Hepatocyte (in vitro differentiated cells): ENCODE data around the gene MRTFA. TPM values are rescaled to one million over a fixed set of nuclear protein-coding genes. Genes with fewer than 3 reads are reported as not detected.

Experiments used
- DNase-seq: peaks from one replicate; pipeline ENCODE4 v3.0.0-alpha.2; 2016; ENCODE audit warnings: low spot score
- H2AFZ ChIP-seq: fragments of 200-600 bp; sonication (generic); 2 replicates; pipeline ENCODE4 v1.6.0; 2016; ENCODE audit warnings: antibody characterized with exemption, mild to moderate bottlenecking
- H3K27ac ChIP-seq: fragments of 200-600 bp; sonication (generic); 2 replicates; pipeline ENCODE4 v1.5.1; 2016; ENCODE audit warnings: mild to moderate bottlenecking
- H3K27me3 ChIP-seq: fragments of 200-600 bp; sonication (generic); 2 replicates; pipeline ENCODE4 v1.6.1; 2016
- H3K36me3 ChIP-seq: fragments of 200-600 bp; sonication (generic); replicated peaks from 2 replicates; pipeline ENCODE4 v1.5.1; 2016; ENCODE audit warnings: low read depth; ENCODE audit not compliant: insufficient read depth
- H3K4me1 ChIP-seq: fragments of 200-600 bp; sonication (generic); 2 replicates; pipeline ENCODE4 v1.5.1; 2016; ENCODE audit warnings: mild to moderate bottlenecking, moderate library complexity; ENCODE audit not compliant: insufficient read depth
- H3K4me2 ChIP-seq: fragments of 200-600 bp; sonication (generic); 2 replicates; pipeline ENCODE4 v1.6.0; 2016
- H3K4me3 ChIP-seq: fragments of 200-600 bp; sonication (generic); 2 replicates; pipeline ENCODE4 v1.5.1; 2016; ENCODE audit warnings: mild to moderate bottlenecking
- H3K79me2 ChIP-seq: fragments of 200-600 bp; sonication (generic); 2 replicates; pipeline ENCODE4 v1.6.0; 2017; ENCODE audit warnings: mild to moderate bottlenecking
- H3K9me2 ChIP-seq: fragments of 200-600 bp; sonication (generic); replicated peaks from 2 replicates; pipeline ENCODE4 v1.6.0; 2017; ENCODE audit warnings: mild to moderate bottlenecking; ENCODE audit not compliant: insufficient read depth
- H3K9me3 ChIP-seq: fragments of 200-600 bp; sonication (generic); 2 replicates; pipeline ENCODE4 v1.5.1; 2016; ENCODE audit warnings: low read depth, mild to moderate bottlenecking
- H4K20me1 ChIP-seq: fragments of 200-600 bp; sonication (generic); 2 replicates; pipeline ENCODE4 v1.6.0; 2016; ENCODE audit warnings: mild to moderate bottlenecking; ENCODE audit not compliant: insufficient read depth, poor library complexity, severe bottlenecking
- EZH2 ChIP-seq: fragments of 200-600 bp; sonication (generic); IDR thresholded peaks from 2 replicates; pipeline ENCODE4 v1.6.1; 2016; ENCODE audit warnings: antibody characterized with exemption, mild to moderate bottlenecking, borderline replicate concordance
- EZH2phosphoT487 ChIP-seq: fragments of 200-600 bp; sonication (generic); IDR thresholded peaks from one replicate; pipeline ENCODE4 v1.6.1; 2018; ENCODE audit warnings: antibody characterized with exemption, mild to moderate bottlenecking, low read depth, moderate library complexity; ENCODE audit not compliant: unreplicated experiment, severe bottlenecking
- WGBS: methylation state at CpG from one replicate; pipeline ENCODE4 v1.1.6; 2016; ENCODE audit warnings: low lambda C conversion rate; ENCODE audit errors: missing lambda C conversion rate; 5-methylcytosine and 5-hydroxymethylcytosine counted together
- polyA plus RNA-seq: library from polyadenylated mRNA; unstranded; fragments of >200 nt; fragmentation: Nextera tagmentation; extraction: Ambion mirVana; gene quantifications from 2 replicates; pipeline ENCODE4 v1.2.1, GENCODE V29; 2016
- total RNA-seq: library from RNA; depleted of rRNA; stranded (reverse); fragments of >200 nt; gene quantifications from 2 replicates; pipeline ENCODE4 v1.2.3, GENCODE V29; 2014
- TF ChIP-seq, protein P1 (sequence below): fragments of 200-600 bp; sonication (generic); IDR thresholded peaks from 2 replicates; pipeline ENCODE4 v1.5.1; 2016; ENCODE audit warnings: antibody characterized with exemption, mild to moderate bottlenecking; ENCODE audit not compliant: poor library complexity

The MRTFA gene
- total and polyA plus RNA-seq, 2 experiments from 2014 or later: 19.0 to 29.7 TPM

DNA sequence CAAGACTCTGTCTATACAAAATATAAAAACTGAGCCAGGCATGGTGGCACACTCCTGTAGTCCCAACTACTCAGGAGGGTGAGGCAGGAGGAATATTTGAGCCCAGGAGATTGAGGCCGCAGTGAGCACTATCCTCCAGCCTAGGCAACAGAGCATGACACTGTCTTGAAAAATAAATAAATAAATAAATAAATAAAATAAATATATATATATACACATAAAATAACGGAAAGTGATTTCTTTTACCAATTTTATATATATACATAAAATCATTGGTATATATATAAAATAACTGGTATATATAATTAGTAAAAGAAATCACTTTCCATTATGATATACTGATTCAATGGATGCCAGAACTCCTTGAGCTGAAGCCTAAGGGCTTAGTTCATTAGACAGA, 91.8 kb downstream of the MRTFA start:
- H3K4me2 ChIP-seq: no peak overlapping the region
- H3K4me1 ChIP-seq: no peaks in the 10 kb centered on the region
- no peak overlapping the region for H2AFZ ChIP-seq
- DNase-seq: no peak
- 96% methylated on average over 2 of the region's 2 CpGs for WGBS
- H4K20me1 ChIP-seq: no peaks in the 10 kb centered on the region
- TF ChIP-seq EZH2 (no peak), EZH2phosphoT487 (no peak)
- TF ChIP-seq, protein P1, sequence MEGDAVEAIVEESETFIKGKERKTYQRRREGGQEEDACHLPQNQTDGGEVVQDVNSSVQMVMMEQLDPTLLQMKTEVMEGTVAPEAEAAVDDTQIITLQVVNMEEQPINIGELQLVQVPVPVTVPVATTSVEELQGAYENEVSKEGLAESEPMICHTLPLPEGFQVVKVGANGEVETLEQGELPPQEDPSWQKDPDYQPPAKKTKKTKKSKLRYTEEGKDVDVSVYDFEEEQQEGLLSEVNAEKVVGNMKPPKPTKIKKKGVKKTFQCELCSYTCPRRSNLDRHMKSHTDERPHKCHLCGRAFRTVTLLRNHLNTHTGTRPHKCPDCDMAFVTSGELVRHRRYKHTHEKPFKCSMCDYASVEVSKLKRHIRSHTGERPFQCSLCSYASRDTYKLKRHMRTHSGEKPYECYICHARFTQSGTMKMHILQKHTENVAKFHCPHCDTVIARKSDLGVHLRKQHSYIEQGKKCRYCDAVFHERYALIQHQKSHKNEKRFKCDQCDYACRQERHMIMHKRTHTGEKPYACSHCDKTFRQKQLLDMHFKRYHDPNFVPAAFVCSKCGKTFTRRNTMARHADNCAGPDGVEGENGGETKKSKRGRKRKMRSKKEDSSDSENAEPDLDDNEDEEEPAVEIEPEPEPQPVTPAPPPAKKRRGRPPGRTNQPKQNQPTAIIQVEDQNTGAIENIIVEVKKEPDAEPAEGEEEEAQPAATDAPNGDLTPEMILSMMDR: no peak
- no peaks in the 10 kb centered on the region for H3K27me3 ChIP-seq
- H3K79me2 ChIP-seq: peaks cover 32% of the 10 kb centered on the region
- no peaks in the 10 kb centered on the region for H3K36me3 ChIP-seq
- no peaks in the 10 kb centered on the region for H3K9me2 ChIP-seq
- no peaks in the 10 kb centered on the region for H3K9me3 ChIP-seq
- no peak overlapping the region for H3K4me3 ChIP-seq
- no peak overlapping the region for H3K27ac ChIP-seq

DNA sequence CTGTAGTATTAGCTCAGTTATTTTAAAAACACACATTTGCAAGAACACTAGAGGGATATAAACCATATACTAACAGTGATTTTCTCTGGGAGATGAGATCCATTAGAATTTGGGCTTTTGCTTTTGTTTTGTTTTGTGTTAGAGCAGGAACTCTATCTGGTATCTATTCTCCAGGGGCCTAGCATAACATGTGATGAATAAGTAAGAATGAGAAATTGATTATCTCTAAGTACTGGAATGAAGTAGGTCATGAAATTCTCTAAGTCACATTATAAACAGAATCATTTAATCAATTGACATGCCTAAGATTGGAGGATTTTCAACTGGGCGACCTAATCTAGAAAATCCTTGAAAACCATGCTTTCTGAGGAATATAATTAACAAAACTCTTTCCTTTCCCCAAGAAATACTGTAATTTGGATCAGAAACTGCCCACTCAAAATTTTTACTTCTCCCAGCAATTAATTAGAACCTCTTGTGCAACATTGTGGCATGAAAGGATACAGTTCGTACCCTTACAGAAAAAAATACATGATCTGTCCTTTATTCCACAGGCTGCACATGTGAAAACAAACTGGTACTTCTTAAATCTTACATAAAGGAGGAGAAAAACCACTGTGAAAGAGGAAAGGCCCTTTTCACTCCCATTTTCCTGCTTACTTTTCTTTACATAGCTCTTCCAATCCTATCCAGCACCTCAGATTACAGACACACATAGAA, 93.5 kb downstream of the MRTFA start:
- Histone ChIP-seq H3K79me2 (peaks cover 29% of the 10 kb centered on the region), H3K4me3 (no peak overlapping the region), H3K36me3 (no peaks in the 10 kb centered on the region), H3K4me1 (no peaks in the 10 kb centered on the region), H3K9me3 (no peaks in the 10 kb centered on the region), H4K20me1 (no peaks in the 10 kb centered on the region), H2AFZ (no peak overlapping the region), H3K9me2 (no peaks in the 10 kb centered on the region), H3K27me3 (no peaks in the 10 kb centered on the region), H3K4me2 (no peak overlapping the region), H3K27ac (no peak overlapping the region)
- no peak for TF ChIP-seq EZH2phosphoT487
- TF ChIP-seq, protein P1: no peak
- TF ChIP-seq EZH2: no peak
- 78% methylated on average over 2 of the region's 2 CpGs for WGBS
- DNase-seq: no peak

DNA sequence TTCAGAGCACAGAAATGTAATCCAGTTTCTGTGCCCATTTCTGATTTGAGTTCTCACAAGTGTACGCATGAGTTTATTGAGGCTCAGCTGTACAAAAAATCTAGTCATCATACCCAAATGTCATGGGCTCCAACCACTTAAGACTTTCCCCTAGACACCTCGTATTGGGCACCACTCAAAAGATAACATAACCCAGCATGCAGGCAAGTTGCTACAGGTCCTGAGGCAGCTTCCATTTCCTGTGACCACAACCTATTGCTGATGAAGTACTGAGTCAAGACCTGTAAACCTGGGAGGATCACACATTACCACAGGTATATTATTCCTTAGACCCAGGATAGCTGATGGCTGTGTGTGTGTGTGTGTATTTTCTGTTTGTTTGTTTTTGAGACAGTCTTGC, 95.2 kb downstream of the MRTFA start:
- no peak for DNase-seq

More for the DNA sequence above, 95.2 kb downstream of the MRTFA start:
- WGBS: 84% methylated on average over 2 of the region's 2 CpGs
- no peaks in the 10 kb centered on the region for H3K4me1 ChIP-seq
- no peaks in the 10 kb centered on the region for H3K36me3 ChIP-seq
- H2AFZ ChIP-seq: no peak overlapping the region
- H3K27me3 ChIP-seq: no peaks in the 10 kb centered on the region
- no peak overlapping the region for H3K4me3 ChIP-seq
- H3K9me3 ChIP-seq: no peaks in the 10 kb centered on the region
- H3K27ac ChIP-seq: no peak overlapping the region
- no peak overlapping the region for H3K4me2 ChIP-seq
- H3K79me2 ChIP-seq: peaks cover 27% of the 10 kb centered on the region
- no peak for TF ChIP-seq EZH2
- TF ChIP-seq EZH2phosphoT487: no peak
- TF ChIP-seq, protein P1: no peak
- H4K20me1 ChIP-seq: no peaks in the 10 kb centered on the region
- H3K9me2 ChIP-seq: no peaks in the 10 kb centered on the region
